K562 (cell line): ENCODE measurements around the gene VKORC1. TPM values are rescaled to one million over a fixed set of nuclear protein-coding genes. Genes with fewer than 3 reads are reported as not detected.

Experiments
- HDAC1 ChIP-seq, 2 experiments: fragments of 450-650 bp; IDR thresholded peaks; 2 replicates each; pipeline ENCODE4 v1.6.1; 2016 to 2017; ENCODE audit warnings: inconsistent platforms in 1 of 2, mild to moderate bottlenecking in 1 of 2, moderate library complexity in 1 of 2
- HDGF ChIP-seq: fragments of 450-650 bp; IDR thresholded peaks from 2 replicates; pipeline ENCODE4 v1.6.1; 2016
- HMGN3 ChIP-seq: IDR thresholded peaks from 2 replicates; pipeline ENCODE4 v1.6.1; 2011; ENCODE audit warnings: borderline replicate concordance, low read depth, mild to moderate bottlenecking, mixed read lengths, low read length; ENCODE audit not compliant: insufficient read length; ENCODE audit errors: extremely low read depth
- KLF6 ChIP-seq: fragments of 250-450 bp; sonication (Bioruptor Pico); IDR thresholded peaks from 2 replicates; pipeline ENCODE4 v1.4.0; 2020; ENCODE audit warnings: mild to moderate bottlenecking, moderate library complexity, borderline replicate concordance
- MAFF ChIP-seq: IDR thresholded peaks from 2 replicates; pipeline ENCODE4 v1.6.1; 2012; ENCODE audit warnings: low read length, improper control_type of control experiment
- MED1 ChIP-seq: sonication (generic); formaldehyde crosslinking; IDR thresholded peaks from 2 replicates; pipeline ENCODE4 v1.8.1; 2023; ENCODE audit warnings: missing genetic modification reagents, borderline replicate concordance
- MEF2D ChIP-seq: conservative IDR thresholded peaks from 2 replicates; pipeline ENCODE4 v1.6.1; 2016; ENCODE audit warnings: low read depth, missing genetic modification characterization, missing compliant biosample characterization
- MYNN ChIP-seq, 2 experiments: sonication (generic); formaldehyde crosslinking in 1 of 2; IDR thresholded peaks; 2 replicates each; pipeline versions ENCODE4 v1.5.0 to v1.6.1; 2016 to 2020; ENCODE audit warnings: antibody characterized with exemption in 1 of 2, missing genetic modification reagents in 1 of 2
- NR4A1 ChIP-seq, 2 experiments: fragments of 250-450 bp in 1 of 2; fragments of 450-650 bp in 1 of 2; sonication (Bioruptor Pico) in 1 of 2; IDR thresholded peaks; 2 replicates each; pipeline versions ENCODE4 v1.4.0 to v1.6.1; 2016 to 2020; ENCODE audit warnings: mild to moderate bottlenecking in 2 of 2, missing compliant biosample characterization in 1 of 2, missing genetic modification characterization in 1 of 2, moderate library complexity in 1 of 2
- POLR2A ChIP-seq: fragments of 450-650 bp; conservative IDR thresholded peaks from 2 replicates; pipeline ENCODE4 v1.6.1; 2016
- PRPF4 ChIP-seq: fragments of 200-400 bp; formaldehyde crosslinking; IDR thresholded peaks from one replicate; pipeline ENCODE4 v1.6.1; 2017; ENCODE audit warnings: low read length, low read depth, mild to moderate bottlenecking; ENCODE audit not compliant: insufficient read depth, poor library complexity, severe bottlenecking
- REST ChIP-seq, 2 experiments: fragments of 450-650 bp; formaldehyde crosslinking in 1 of 2; IDR thresholded peaks; 2 replicates each; pipeline versions ENCODE4 v1.4.0 to v1.6.1; 2014 to 2020; ENCODE audit warnings: mild to moderate bottlenecking in 2 of 2, borderline replicate concordance in 1 of 2, low read depth in 1 of 2
- SRSF1 ChIP-seq: fragments of 200-400 bp; formaldehyde crosslinking; IDR thresholded peaks from 2 replicates; pipeline ENCODE4 v1.6.1; 2017; ENCODE audit warnings: mild to moderate bottlenecking, low read depth, low read length, moderate library complexity
- TARDBP ChIP-seq: fragments of 450-650 bp; IDR thresholded peaks from 2 replicates; pipeline ENCODE4 v1.6.1; 2016
- YBX1 ChIP-seq: fragments of 450-650 bp; IDR thresholded peaks from 2 replicates; pipeline ENCODE4 v1.7.1; 2016; ENCODE audit warnings: mild to moderate bottlenecking
- ZC3H8 ChIP-seq: fragments of 450-650 bp; IDR thresholded peaks from 2 replicates; pipeline ENCODE4 v1.6.1; 2017
- ZNF668 ChIP-seq: fragments of 250-450 bp; sonication (Bioruptor Pico); IDR thresholded peaks from 2 replicates; pipeline ENCODE4 v1.8.0; 2022; ENCODE audit warnings: mild to moderate bottlenecking, inconsistent platforms
- polyA plus RNA-seq, 8 experiments: library from polyadenylated mRNA; depleted of rRNA in 4 of 8; stranded (reverse) in 5 of 8; unstranded in 3 of 8; fragments of >200 nt; fragmentation: Nextera tagmentation in 2 of 8; fragmentation: Illumina TruSeq in 1 of 8; extraction: Ambion mirVana in 2 of 8; extraction: Trizol in 1 of 8; gene quantifications; 2 replicates each; pipeline versions ENCODE4 v1.2.1 to v1.2.3, GENCODE V29; 2011 to 2014; ENCODE audit warnings: inconsistent platforms in 1 of 8, missing spikeins in 1 of 8
- total RNA-seq, 7 experiments: library from RNA; depleted of rRNA in 6 of 7; stranded (reverse); fragments of >200 nt in 6 of 7; fragmentation: Illumina TruSeq in 2 of 7; extraction: Trizol in 2 of 7; gene quantifications; 2 replicates each; pipeline versions ENCODE4 v1.2.1 to v1.2.3, GENCODE V29; 2011 to 2021; ENCODE audit warnings: low replicate concordance in 1 of 7
- TF ChIP-seq, protein P1 (sequence below), 2 experiments: fragments of 200-800 bp in 1 of 2; sonication (Bioruptor generic) in 1 of 2; sonication (generic) in 1 of 2; formaldehyde crosslinking in 1 of 2; IDR thresholded peaks in 1 of 2; conservative IDR thresholded peaks in 1 of 2; 2 replicates each; pipeline versions ENCODE4 v1.5.0 to v1.6.1; 2016 to 2020; ENCODE audit warnings: missing compliant biosample characterization in 1 of 2, missing genetic modification characterization in 1 of 2, missing genetic modification reagents in 1 of 2

VKORC1 gene
- total and polyA plus RNA-seq, 9 of the 15 experiments (the other 6 are each of a cell fraction or from before 2014, with no cell fraction given) = 30.0 to 119 (median 62.1) TPM

DNA sequence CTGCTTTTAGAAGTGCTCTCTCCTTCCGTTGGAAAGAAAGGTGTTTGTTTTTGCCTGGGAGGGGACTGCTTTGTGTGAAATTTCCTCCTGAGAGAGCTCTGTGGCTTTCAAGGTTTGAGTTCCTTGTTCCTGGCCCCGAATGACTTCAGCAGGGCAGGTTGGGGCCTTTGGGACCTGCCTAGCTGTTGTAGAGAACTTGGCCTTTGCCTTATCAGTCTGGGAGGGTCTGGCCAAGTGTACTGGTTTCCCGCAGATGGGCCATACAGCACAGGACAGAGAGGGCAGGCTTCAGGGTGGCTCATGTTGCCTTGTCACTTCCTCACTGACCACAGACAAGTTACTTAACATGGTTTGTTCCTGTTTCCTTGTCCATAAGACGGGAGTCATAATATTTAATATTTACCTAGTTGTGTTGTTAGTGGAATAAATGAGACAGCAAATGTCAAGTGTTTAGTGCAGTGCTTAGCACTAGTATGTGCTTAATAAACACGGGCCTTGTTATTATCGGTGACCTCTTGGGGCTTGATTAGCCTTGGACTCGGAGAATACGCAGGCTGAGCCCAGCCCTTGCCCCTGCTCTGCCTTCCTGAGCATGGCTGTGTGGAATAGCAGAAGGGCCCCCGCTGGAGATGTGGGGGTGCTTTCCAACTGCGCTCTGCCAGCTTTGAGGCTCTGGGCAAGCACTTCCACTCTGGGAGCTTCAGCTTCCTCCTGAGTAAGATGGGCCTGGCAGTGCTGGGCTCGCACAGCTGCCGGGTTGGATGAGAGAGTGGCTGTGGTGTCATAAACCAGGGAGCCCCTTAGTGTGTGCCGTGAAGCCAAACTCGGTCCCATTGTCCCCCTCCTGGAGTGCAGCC is 34.3 kb upstream of the VKORC1 start (continued):
- TF ChIP-seq REST (IDR thresholded peaks at IDR 0.05; ENCODE audit: borderline replicate concordance) (no peak), REST (CRISPR knock-in tag; IDR thresholded peaks at IDR 0.05; ENCODE audit: low read depth) (no peak), MED1 (no peak), MYNN (IDR thresholded peaks at IDR 0.05) (no peak; the same call in 1 of the 2 replicates), MYNN (CRISPR knock-in tag; IDR thresholded peaks at IDR 0.05) (no peak), TARDBP (no peak), HMGN3 (no peak), ZC3H8 (no peak), NR4A1 (CRISPR knock-in tag; IDR thresholded peaks at IDR 0.05) (no peak), NR4A1 (tag; IDR thresholded peaks at IDR 0.05) (no peak), POLR2A (no peak), HDGF (no peak), MEF2D (no peak; the same call in 1 of the 2 replicates), YBX1 (no peak), SRSF1 (no peak), MAFF (peak; percentile 26; the same call in 1 of the 2 replicates), PRPF4 (no peak), HDAC1 (IDR thresholded peaks at IDR 0.05) (0 out of 4 replicates have a peak, but pooled peaks of 1 of the 2 experiments have one; percentile 38), KLF6 (CRISPR knock-in tag) (peak; percentile 19; the same call in 1 of the 2 replicates), ZNF668 (CRISPR knock-in tag) (no peak)
- TF ChIP-seq, protein P1, sequence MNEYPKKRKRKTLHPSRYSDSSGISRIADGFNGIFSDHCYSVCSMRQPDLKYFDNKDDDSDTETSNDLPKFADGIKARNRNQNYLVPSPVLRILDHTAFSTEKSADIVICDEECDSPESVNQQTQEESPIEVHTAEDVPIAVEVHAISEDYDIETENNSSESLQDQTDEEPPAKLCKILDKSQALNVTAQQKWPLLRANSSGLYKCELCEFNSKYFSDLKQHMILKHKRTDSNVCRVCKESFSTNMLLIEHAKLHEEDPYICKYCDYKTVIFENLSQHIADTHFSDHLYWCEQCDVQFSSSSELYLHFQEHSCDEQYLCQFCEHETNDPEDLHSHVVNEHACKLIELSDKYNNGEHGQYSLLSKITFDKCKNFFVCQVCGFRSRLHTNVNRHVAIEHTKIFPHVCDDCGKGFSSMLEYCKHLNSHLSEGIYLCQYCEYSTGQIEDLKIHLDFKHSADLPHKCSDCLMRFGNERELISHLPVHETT (CRISPR knock-in tag; conservative IDR thresholded peaks at IDR 0.05 in 1 of 2, IDR thresholded peaks at IDR 0.05 in 1 of 2) = peak in 1 of 2 experiments; percentile 83; a peak in 2 of 4 replicates
